ENCODE measurements around the gene SERPINE3.

Gene SERPINE3

GRCh38 chr13:51339354-51339753, at the start of gene SERPINE3:
TSS of gene SERPINE3 (plus strand) at chr13:51339691. CDS start at chr13:51341092, 1,401 bp downstream.
- DNase-seq, result no peak

DNA sequence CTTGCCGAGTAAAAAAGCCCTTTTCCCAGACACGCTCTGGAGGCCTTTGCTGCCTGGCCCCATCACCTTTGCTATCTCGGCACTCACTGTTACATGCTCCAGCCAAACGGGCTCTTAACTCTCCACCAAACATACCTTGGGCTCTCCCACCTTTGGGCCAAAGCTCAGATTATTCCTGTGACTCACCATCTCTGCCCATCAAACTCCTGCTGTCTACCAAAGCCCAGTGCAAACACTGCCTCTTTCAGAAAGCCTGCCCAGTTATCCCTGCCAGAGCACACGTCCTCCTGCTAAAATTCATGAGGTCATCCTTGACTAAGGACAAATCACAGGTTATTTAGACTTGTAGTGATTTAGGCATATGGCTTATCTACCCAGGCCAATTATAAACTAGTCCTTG, 48.1 kb upstream of the SERPINE3 start:
- DNase-seq, result no peak

- no peak for DNase-seq
These were observed 47.4 kb upstream of the SERPINE3 start for GRCh38 chr13:51292000-51292565.

- no peak for DNase-seq
These were observed 41.9 kb upstream of the SERPINE3 start for GRCh38 chr13:51297556-51297955.

DNA sequence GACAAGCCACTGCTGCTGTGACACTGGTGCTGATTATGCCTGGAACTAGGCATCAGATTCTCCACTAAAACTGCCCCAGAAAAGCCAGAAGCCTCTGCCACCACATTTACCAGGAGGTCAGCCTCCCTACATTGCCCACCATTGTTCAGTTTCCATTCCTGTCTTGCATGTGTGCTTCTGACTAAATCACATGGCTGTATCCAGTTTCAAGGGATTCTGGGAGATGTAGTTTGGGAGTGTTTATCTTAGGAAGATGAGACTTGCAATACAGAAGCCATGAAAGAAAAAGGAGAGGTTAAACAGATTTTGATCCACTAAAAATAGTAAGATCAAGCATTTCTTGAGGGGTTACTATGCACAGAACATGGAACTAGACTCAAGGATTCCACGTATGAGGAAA, 40.7 kb upstream of the SERPINE3 start:
- no peak for DNase-seq

DNA sequence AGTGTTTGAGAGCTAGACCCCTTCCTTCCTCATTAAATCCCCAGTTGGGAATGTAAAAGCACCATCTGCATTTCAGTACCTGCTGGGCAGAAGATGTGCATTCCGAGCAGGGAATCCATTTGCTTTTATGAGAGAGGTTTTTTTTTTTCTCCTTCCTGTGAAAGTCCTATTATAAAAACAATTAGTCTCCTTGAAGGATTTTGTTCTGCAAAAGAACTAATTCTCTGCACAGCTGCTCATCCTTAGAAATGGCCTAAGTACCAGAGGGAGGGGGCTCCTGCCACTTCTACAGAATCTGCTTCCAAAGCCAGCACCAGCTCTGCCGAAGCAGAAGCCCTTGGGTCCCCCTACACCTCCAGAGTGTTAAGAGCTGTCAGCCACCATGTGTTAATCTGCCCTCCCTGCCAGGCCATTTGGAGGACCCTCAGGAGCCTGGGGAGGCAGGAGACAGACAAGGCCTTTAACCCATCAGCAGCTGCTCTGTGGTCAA, 36.4 kb upstream of the SERPINE3 start:
- no peak for DNase-seq

GRCh38 chr13:51303882-51304281, 35.6 kb upstream of the SERPINE3 start:
- DNase-seq, result no peak

GRCh38 chr13:51305271-51305967, 34.1 kb upstream of the SERPINE3 start:
- DNase-seq, result no peak

GRCh38 chr13:51308781-51309180, 30.7 kb upstream of the SERPINE3 start:
- DNase-seq, result no peak

GRCh38 chr13:51311231-51311630, 28.3 kb upstream of the SERPINE3 start:
- DNase-seq, result no peak

- DNase-seq, result no peak
These were observed 27.5 kb upstream of the SERPINE3 start for GRCh38 chr13:51311957-51312520.

- peak; percentile 16 for DNase-seq
These were observed 25.9 kb upstream of the SERPINE3 start for GRCh38 chr13:51313619-51314018.

GRCh38 chr13:51317262-51317661, 22.2 kb upstream of the SERPINE3 start:
- DNase-seq, result no peak

DNA sequence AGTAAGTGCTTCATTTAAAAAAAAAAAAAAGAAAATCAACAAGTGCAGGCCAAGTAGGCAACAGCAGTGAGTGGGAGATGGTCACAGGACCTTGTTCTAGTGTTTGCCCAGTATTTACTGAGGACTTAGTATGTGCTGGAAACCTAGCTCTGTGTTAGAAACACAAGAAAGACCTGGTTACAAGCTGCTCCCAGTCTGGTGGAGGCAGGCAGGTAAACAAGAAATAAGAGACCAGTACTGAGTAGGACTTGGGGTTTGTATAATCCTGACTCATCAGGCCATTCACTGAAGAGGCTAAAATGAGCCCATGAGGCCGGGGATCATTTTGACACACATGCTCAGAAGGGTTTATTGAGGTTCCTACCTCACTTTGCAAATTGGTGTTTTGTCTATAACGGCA, 21.5 kb upstream of the SERPINE3 start:
- DNase-seq, result no peak

- no peak for DNase-seq
These were observed 20.6 kb upstream of the SERPINE3 start for GRCh38 chr13:51318876-51319275.

- DNase-seq, result no peak
These were observed 17.7 kb upstream of the SERPINE3 start for GRCh38 chr13:51321836-51322235.

DNA sequence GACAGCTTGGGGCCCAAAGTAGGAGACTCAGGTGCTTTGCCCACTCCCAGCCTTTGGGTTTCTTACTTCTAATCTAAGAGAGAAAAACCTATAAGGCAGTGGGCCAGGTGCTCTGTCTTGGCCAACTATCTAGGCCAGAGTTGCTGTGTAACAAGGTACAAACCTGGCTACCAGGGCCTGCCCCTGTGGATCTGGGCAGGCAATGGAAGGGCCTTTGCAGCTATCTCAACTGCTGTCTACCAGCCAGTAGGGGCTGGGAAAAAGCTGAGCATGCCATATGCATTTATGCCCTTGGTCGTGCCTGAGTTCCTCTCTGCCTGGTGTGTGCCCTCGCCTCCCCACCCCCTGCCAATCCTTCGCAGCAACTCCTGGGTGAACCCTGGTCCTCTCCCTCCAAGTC, 16.7 kb upstream of the SERPINE3 start:
- no peak for DNase-seq

- no peak for DNase-seq
These were observed 15.5 kb upstream of the SERPINE3 start for GRCh38 chr13:51323824-51324511.

GRCh38 chr13:51324714-51325420, 14.6 kb upstream of the SERPINE3 start:
- no peak for DNase-seq

GRCh38 chr13:51325837-51326236, 13.7 kb upstream of the SERPINE3 start:
- no peak for DNase-seq

GRCh38 chr13:51326777-51327176, 12.7 kb upstream of the SERPINE3 start:
- DNase-seq, result no peak

- no peak for DNase-seq
These were observed 11.5 kb upstream of the SERPINE3 start for GRCh38 chr13:51327961-51328360.

DNA sequence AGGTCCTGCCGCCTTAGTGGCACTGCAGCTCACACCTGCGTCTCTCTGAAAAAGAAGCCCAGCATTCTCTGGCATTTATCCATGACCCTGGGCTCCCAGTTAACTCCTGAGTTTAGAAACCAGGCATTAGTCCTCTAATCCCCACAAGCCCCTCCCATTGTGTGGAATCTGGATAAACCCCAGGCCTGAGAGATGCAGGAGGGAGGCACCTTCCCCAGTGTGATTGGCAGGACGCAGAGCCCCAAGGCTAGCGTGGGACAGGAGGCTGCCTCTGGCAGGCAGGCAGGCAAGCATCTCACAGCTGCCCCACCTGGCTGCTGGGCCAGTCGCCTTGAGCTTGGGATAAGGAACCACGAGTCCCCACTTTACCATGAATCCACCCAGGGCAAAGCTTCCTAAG, 11.0 kb upstream of the SERPINE3 start:
- no peak for DNase-seq

Measured in GDM1 (cell line).